Gastrocnemius medialis (tissue), 4 donors: ENCODE measurements around the gene RAB38. TPM values are rescaled to one million over a fixed set of nuclear protein-coding genes. Genes with fewer than 3 reads are reported as not detected.

Source experiments
- ATAC-seq, 2 donors: fragments of 150-250 bp; one replicate each; pipeline ENCODE4 v1.9.1; 2016
- DNase-seq, 2 donors: peaks; one replicate each; pipeline ENCODE4 v3.0.0-alpha.2; 2019
- H3K27ac ChIP-seq, 4 donors: fragments of 200-600 bp; sonication (generic); 1 replicate in 1 of 4; 2 replicates in 3 of 4; pipeline ENCODE4 v1.5.1; 2016 to 2018; ENCODE audit warnings: mild to moderate bottlenecking in 2 of 4, moderate library complexity in 1 of 4
- H3K27me3 ChIP-seq, 3 donors: fragments of 200-600 bp; sonication (generic) in 2 of 3; 1 replicate in 1 of 3; 2 replicates in 2 of 3; pipeline versions ENCODE4 v1.5.1 to v1.6.0; 2016 to 2019; ENCODE audit warnings: mild to moderate bottlenecking in 1 of 3, moderate library complexity in 1 of 3
- H3K36me3 ChIP-seq, 2 donors: fragments of 200-600 bp; sonication (generic) in 1 of 2; one replicate each; pipeline ENCODE4 v1.5.1; 2017 to 2018
- H3K4me1 ChIP-seq, 2 donors: fragments of 200-600 bp; sonication (generic) in 1 of 2; one replicate each; pipeline ENCODE4 v1.5.1; 2016 to 2017; ENCODE audit warnings: mild to moderate bottlenecking in 2 of 2
- H3K4me3 ChIP-seq, 4 donors: fragments of 200-600 bp; sonication (generic) in 3 of 4; 1 replicate in 1 of 4; 2 replicates in 3 of 4; pipeline ENCODE4 v1.5.1; 2016 to 2019; ENCODE audit warnings: mild to moderate bottlenecking in 2 of 4
- H3K9me3 ChIP-seq, 3 donors: fragments of 200-600 bp; sonication (generic) in 2 of 3; 1 replicate in 1 of 3; 2 replicates in 2 of 3; pipeline ENCODE4 v1.5.1; 2016 to 2019
- CTCF ChIP-seq, 5 experiments: fragments of 450-650 bp in 3 of 5; fragments of 200-600 bp in 2 of 5; sonication (generic) in 2 of 5; IDR thresholded peaks in 4 of 5; conservative IDR thresholded peaks in 1 of 5; 1 replicate in 4 of 5; 2 replicates in 1 of 5; pipeline ENCODE4 v1.5.1; 2016 to 2019; ENCODE audit warnings: antibody characterized with exemption in 5 of 5, mild to moderate bottlenecking in 3 of 5, moderate library complexity in 3 of 5
- POLR2A ChIP-seq, 2 donors: fragments of 450-650 bp; IDR thresholded peaks; one replicate each; pipeline ENCODE4 v1.6.1; 2017; ENCODE audit warnings: antibody characterized with exemption in 2 of 2, mild to moderate bottlenecking in 2 of 2, moderate library complexity in 2 of 2
- in situ Hi-C, 4 donors: fragments of 200-750 bp; cut with MboI; loops; one replicate each; pipeline versions ENCODE4 v1.15.0 to v1.8.0; 2017; ENCODE audit warnings: low sequenced_read_pairs in 4 of 4
- intact Hi-C: fragments of 100-400 bp; cut with DNase I; formaldehyde crosslinking; loops from one replicate; pipeline ENCODE4 v1.15.1; 2023; ENCODE audit warnings: low total_unique reads
- total RNA-seq, 4 donors: library from RNA; depleted of rRNA; stranded (reverse); fragments of >200 nt; gene quantifications; one replicate each; pipeline versions ENCODE4 v1.1.0 to v1.2.3, GENCODE V29; 2016

Gene RAB38
- total RNA-seq, 4 donors from 2014 or later = 0.27 TPM; not detected in 3

GRCh38 chr11:88164320-88164719, 10.9 kb downstream of the RAB38 start:
- TF ChIP-seq POLR2A (IDR thresholded peaks at IDR 0.05) (no peak), CTCF (IDR thresholded peaks at IDR 0.05 in 4 of 5, conservative IDR thresholded peaks at IDR 0.05 in 1 of 5) (no peak)
- in situ Hi-C loops = no loop called here
- no peaks in the 10 kb centered on the region for H3K27me3 ChIP-seq
- DNase-seq = no peak
- no peaks in the 10 kb centered on the region for H3K36me3 ChIP-seq
- no peak overlapping the region for H3K27ac ChIP-seq
- H3K4me1 ChIP-seq = no peaks in the 10 kb centered on the region
- H3K9me3 ChIP-seq = no peaks in the 10 kb centered on the region
- no peak overlapping the region for H3K4me3 ChIP-seq
- no peak for ATAC-seq
- intact Hi-C loops = no loop called here

- Histone ChIP-seq H3K36me3 (no peaks in the 10 kb centered on the region), H3K9me3 (no peaks in the 10 kb centered on the region), H3K4me3 (no peak overlapping the region), H3K27me3 (no peaks in the 10 kb centered on the region), H3K27ac (no peak overlapping the region), H3K4me1 (no peaks in the 10 kb centered on the region)
- ATAC-seq = no peak
- in situ Hi-C loops (no loop called here), intact Hi-C loops (no loop called here)
- no peak for DNase-seq
- no peak for TF ChIP-seq CTCF (IDR thresholded peaks at IDR 0.05 in 4 of 5, conservative IDR thresholded peaks at IDR 0.05 in 1 of 5)
- TF ChIP-seq POLR2A (IDR thresholded peaks at IDR 0.05) = no peak
These were observed 17.2 kb downstream of the RAB38 start for GRCh38 chr11:88158081-88158480.

- no peak overlapping the region for H3K27ac ChIP-seq
- no peak overlapping the region for H3K4me3 ChIP-seq
- H3K9me3 ChIP-seq = no peaks in the 10 kb centered on the region
- ATAC-seq (no peak), DNase-seq (no peak)
- in situ Hi-C loops = no loop called here
- no peaks in the 10 kb centered on the region for H3K4me1 ChIP-seq
- TF ChIP-seq POLR2A (IDR thresholded peaks at IDR 0.05) = no peak
- TF ChIP-seq CTCF (IDR thresholded peaks at IDR 0.05 in 4 of 5, conservative IDR thresholded peaks at IDR 0.05 in 1 of 5) = no peak
- no peaks in the 10 kb centered on the region for H3K36me3 ChIP-seq
- no peaks in the 10 kb centered on the region for H3K27me3 ChIP-seq
- intact Hi-C loops = no loop called here
These were observed 17.9 kb downstream of the RAB38 start for GRCh38 chr11:88157370-88157769.

- Histone ChIP-seq H3K9me3 (no peaks in the 10 kb centered on the region), H3K36me3 (no peaks in the 10 kb centered on the region), H3K27me3 (no peaks in the 10 kb centered on the region), H3K4me1 (no peaks in the 10 kb centered on the region), H3K27ac (no peak overlapping the region), H3K4me3 (no peak overlapping the region)
- in situ Hi-C loops = no loop called here
- DNase-seq (no peak), ATAC-seq (no peak)
- TF ChIP-seq POLR2A (IDR thresholded peaks at IDR 0.05) (no peak), CTCF (IDR thresholded peaks at IDR 0.05 in 4 of 5, conservative IDR thresholded peaks at IDR 0.05 in 1 of 5) (no peak)
- intact Hi-C loops = no loop called here
These were observed 22.9 kb downstream of the RAB38 start for GRCh38 chr11:88152381-88152780.

GRCh38 chr11:88151709-88152265, 23.5 kb downstream of the RAB38 start:
- Histone ChIP-seq H3K9me3 (no peaks in the 10 kb centered on the region), H3K4me1 (no peaks in the 10 kb centered on the region), H3K27me3 (no peaks in the 10 kb centered on the region), H3K27ac (no peak overlapping the region), H3K36me3 (no peaks in the 10 kb centered on the region), H3K4me3 (no peak overlapping the region)
- no peak for ATAC-seq
- in situ Hi-C loops = no loop called here
- intact Hi-C loops = no loop called here
- DNase-seq = no peak
- TF ChIP-seq CTCF (IDR thresholded peaks at IDR 0.05 in 4 of 5, conservative IDR thresholded peaks at IDR 0.05 in 1 of 5) (no peak), POLR2A (IDR thresholded peaks at IDR 0.05) (no peak)
